ENCODE data around the gene CTSK. TPM values are rescaled to one million over a fixed set of nuclear protein-coding genes. Genes with fewer than 3 reads are reported as not detected.

Gene CTSK
- total RNA-seq, 4 donors from 2014 or later = 13.3 to 53.2 (median 35.8) TPM

DNA sequence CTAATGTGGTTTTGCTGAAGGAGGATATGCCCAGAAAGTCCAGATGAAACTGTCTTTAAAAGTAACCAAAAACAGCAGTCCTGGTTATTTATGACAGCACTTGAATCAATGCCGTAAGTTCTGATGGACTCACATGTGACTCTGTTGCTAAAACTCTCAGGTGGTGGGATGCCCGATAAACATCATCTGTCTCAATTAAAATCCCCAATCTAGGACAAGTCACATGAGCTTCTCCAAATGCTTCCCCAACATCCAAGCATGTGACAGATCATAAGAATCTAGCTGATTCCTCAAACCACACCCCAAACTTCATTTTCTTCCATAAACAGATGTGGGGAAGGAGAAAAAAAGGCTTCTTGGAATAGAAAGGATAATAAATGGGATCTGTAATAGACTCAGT is 786 bp upstream of the CTSK start:
- Histone ChIP-seq H3K27me3 (no peaks in the 10 kb centered on the region), H3K36me3 (peaks cover 0 to 24% (median 11%) of the 10 kb centered on the region in 4 donors), H3K4me1 (peaks cover 0 to 51% (median 12%) of the 10 kb centered on the region in 4 donors), H3K4me3 (peak overlapping the region in 1 of 4 donors; percentile 39), H3K9me3 (no peaks in the 10 kb centered on the region), H3K27ac (peak overlapping the region; percentile 31 to 66 (median 49))
- DNase-seq = no peak
- WGBS, 2 donors (ENCODE audit: low coverage in 1 of 2) = 80 to 83% methylated on average over 1 to 2 of the region's 2 CpGs
- TF ChIP-seq, protein P1, sequence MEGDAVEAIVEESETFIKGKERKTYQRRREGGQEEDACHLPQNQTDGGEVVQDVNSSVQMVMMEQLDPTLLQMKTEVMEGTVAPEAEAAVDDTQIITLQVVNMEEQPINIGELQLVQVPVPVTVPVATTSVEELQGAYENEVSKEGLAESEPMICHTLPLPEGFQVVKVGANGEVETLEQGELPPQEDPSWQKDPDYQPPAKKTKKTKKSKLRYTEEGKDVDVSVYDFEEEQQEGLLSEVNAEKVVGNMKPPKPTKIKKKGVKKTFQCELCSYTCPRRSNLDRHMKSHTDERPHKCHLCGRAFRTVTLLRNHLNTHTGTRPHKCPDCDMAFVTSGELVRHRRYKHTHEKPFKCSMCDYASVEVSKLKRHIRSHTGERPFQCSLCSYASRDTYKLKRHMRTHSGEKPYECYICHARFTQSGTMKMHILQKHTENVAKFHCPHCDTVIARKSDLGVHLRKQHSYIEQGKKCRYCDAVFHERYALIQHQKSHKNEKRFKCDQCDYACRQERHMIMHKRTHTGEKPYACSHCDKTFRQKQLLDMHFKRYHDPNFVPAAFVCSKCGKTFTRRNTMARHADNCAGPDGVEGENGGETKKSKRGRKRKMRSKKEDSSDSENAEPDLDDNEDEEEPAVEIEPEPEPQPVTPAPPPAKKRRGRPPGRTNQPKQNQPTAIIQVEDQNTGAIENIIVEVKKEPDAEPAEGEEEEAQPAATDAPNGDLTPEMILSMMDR (IDR thresholded peaks at IDR 0.05) = no peak
- peak in 1 of 3 donors; percentile 20 for TF ChIP-seq POLR2AphosphoS5 (IDR thresholded peaks at IDR 0.05)
- no peak for TF ChIP-seq POLR2A (IDR thresholded peaks at IDR 0.05)
- no peak for TF ChIP-seq EP300 (IDR thresholded peaks at IDR 0.05; ENCODE audit: low read depth)
- in situ Hi-C loops (cut with MboI; ENCODE audit: low pct_ligation_motif_present in 1 of 4, low pct_unique_long_range_greater_than_20kb in 1 of 4, low sequenced_read_pairs in 3 of 4) (loop anchor here in 1 of 4 donors (25.0 kb wide), 1 partner anchor 172 kb away; the partner anchor contains the start of gene ENSA), intact Hi-C loops (cut with DNase I; ENCODE audit: low total_unique reads) (no loop called here)

DNA sequence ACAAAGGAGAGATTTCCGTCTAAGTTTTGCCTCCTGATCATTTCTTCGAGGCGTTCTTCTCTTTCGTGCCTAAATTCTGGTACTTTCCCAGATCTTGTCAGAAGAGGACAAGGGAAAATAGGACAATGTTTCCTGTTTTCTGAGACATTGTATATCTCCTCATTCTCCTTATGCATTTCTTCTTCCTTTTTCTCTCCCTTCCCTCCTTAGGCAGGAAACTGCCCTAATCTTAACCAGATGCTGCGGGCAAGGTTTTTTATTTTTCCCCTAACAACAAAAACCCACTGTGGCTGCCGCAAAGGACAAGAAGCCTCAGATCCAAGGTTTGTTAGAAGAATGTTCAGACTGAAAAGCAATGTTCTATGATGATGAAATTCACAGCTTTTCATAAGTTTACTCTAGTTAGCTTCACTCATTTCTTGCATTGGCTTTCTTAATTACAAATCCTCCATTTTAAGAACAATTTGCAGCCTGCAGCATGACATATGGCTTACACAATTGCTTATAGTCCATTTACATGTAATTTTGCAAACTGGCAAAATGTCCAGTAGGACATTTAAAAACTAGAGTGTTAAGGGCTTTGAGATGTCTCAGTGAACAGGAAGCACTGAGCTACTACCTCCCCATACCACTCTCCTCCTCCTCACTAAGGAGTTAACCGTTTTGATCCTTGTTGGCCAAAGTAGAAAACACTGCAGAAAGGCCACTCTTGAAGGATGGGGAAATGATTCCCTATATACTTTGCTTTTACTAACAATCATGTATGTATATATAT is 624 bp downstream of the CTSK start:
- WGBS, 2 donors (ENCODE audit: low coverage in 1 of 2) = 43 to 58% methylated on average over 5 to 7 of the region's 7 CpGs
- peak overlapping the region in 3 of 4 donors; percentile 2 to 39 (median 14) for H3K4me3 ChIP-seq
- in situ Hi-C loops (cut with MboI; ENCODE audit: low pct_ligation_motif_present in 1 of 4, low pct_unique_long_range_greater_than_20kb in 1 of 4, low sequenced_read_pairs in 3 of 4) (loop anchor here in 1 of 4 donors (25.0 kb wide), 1 partner anchor 170 kb away; the partner anchor contains the start of gene ENSA), intact Hi-C loops (cut with DNase I; ENCODE audit: low total_unique reads) (no loop called here)
- no peaks in the 10 kb centered on the region for H3K9me3 ChIP-seq
- H3K27ac ChIP-seq = peak overlapping the region; percentile 11 to 66 (median 49)
- no peaks in the 10 kb centered on the region for H3K27me3 ChIP-seq
- H3K4me1 ChIP-seq = peaks cover 0 to 42% (median 10%) of the 10 kb centered on the region in 4 donors
- peaks cover 0 to 10% (median 4%) of the 10 kb centered on the region in 4 donors for H3K36me3 ChIP-seq
- no peak for TF ChIP-seq POLR2AphosphoS5 (IDR thresholded peaks at IDR 0.05)
- no peak for TF ChIP-seq EP300 (IDR thresholded peaks at IDR 0.05; ENCODE audit: low read depth)
- TF ChIP-seq, protein P1 (IDR thresholded peaks at IDR 0.05) = no peak
- TF ChIP-seq POLR2A (IDR thresholded peaks at IDR 0.05) = no peak
- no peak for DNase-seq

DNA sequence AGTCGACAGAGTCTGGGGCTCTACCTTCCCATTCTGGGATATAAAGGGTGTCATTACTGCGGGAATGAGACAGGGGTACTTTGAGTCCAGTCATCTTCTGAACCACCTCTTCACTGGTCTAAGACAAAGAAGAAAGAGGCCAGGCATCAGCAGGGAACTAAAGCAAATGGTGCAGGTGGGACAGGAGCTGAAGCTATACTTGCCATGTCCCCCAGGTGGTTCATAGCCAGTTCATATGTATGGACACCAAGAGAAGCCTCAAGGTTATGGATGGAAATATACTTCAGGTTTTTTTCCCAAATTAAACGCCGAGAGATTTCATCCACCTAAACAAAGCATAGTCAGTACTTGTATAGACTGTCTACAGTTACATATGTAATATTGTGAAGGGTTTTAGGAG is 2.2 kb downstream of the CTSK start:
- Histone ChIP-seq H3K27ac (no peak overlapping the region), H3K4me3 (no peak overlapping the region), H3K9me3 (no peaks in the 10 kb centered on the region), H3K4me1 (peaks cover 0 to 29% (median 6%) of the 10 kb centered on the region in 4 donors), H3K36me3 (no peaks in the 10 kb centered on the region), H3K27me3 (no peaks in the 10 kb centered on the region)
- in situ Hi-C loops (cut with MboI; ENCODE audit: low pct_ligation_motif_present in 1 of 4, low pct_unique_long_range_greater_than_20kb in 1 of 4, low sequenced_read_pairs in 3 of 4) (loop anchor here in 1 of 4 donors (25.0 kb wide), 1 partner anchor 169 kb away; the partner anchor contains the start of gene ENSA), intact Hi-C loops (cut with DNase I; ENCODE audit: low total_unique reads) (no loop called here)
- no peak for TF ChIP-seq POLR2AphosphoS5 (IDR thresholded peaks at IDR 0.05)
- TF ChIP-seq, protein P1 (IDR thresholded peaks at IDR 0.05) = no peak
- no peak for TF ChIP-seq EP300 (IDR thresholded peaks at IDR 0.05; ENCODE audit: low read depth)
- 84 to 94% methylated on average over 4 of the region's 4 CpGs for WGBS, 2 donors (ENCODE audit: low coverage in 1 of 2)
- no peak for DNase-seq

DNA sequence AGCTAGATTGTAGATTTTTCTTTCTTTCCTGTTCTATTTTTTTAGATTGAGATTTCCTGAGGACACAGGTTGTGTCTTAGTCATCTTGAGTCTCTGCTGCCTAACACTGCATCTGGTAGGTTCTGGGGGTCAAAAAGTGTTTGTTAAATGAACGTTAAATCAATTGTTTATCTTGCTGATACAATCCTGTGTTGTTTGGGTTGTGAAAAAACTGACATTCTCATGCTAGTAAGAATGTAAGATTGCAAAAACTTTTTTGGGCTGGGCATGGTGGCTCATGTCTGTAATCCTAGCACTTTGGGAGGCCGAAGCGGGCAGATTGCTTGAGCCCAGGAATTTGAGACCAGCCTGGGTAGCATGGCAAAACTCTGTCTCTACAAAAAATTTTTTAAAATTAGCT is 3.4 kb downstream of the CTSK start:
- intact Hi-C loops (cut with DNase I; ENCODE audit: low total_unique reads) = no loop called here
- H3K9me3 ChIP-seq = no peaks in the 10 kb centered on the region
- TF ChIP-seq POLR2A (IDR thresholded peaks at IDR 0.05) = no peak
- no peak for TF ChIP-seq POLR2AphosphoS5 (IDR thresholded peaks at IDR 0.05)
- no peak for TF ChIP-seq EP300 (IDR thresholded peaks at IDR 0.05; ENCODE audit: low read depth)
- TF ChIP-seq, protein P1 (IDR thresholded peaks at IDR 0.05) = no peak
- H3K4me1 ChIP-seq = peaks cover 0 to 21% (median 2%) of the 10 kb centered on the region in 4 donors
- in situ Hi-C loops (cut with MboI; ENCODE audit: low pct_ligation_motif_present in 1 of 4, low pct_unique_long_range_greater_than_20kb in 1 of 4, low sequenced_read_pairs in 3 of 4) = loop anchor here in 1 of 4 donors (25.0 kb wide), 1 partner anchor 167 kb away; the partner anchor contains the start of gene ENSA
- no peak overlapping the region for H3K27ac ChIP-seq
- H3K36me3 ChIP-seq = no peaks in the 10 kb centered on the region
- DNase-seq = no peak
- 78 to 83% methylated on average over 3 of the region's 3 CpGs for WGBS, 2 donors (ENCODE audit: low coverage in 1 of 2)
- H3K4me3 ChIP-seq = no peak overlapping the region
- no peaks in the 10 kb centered on the region for H3K27me3 ChIP-seq

Measured in transverse colon (tissue), 4 donors.